A673 (cell line): ENCODE data around the gene PEAR1.

Source experiments
- EZH2 ChIP-seq: fragments of 200-600 bp; sonication (generic); IDR thresholded peaks from 2 replicates; pipeline ENCODE4 v1.6.1; 2017; ENCODE audit warnings: borderline replicate concordance, low read depth, mild to moderate bottlenecking, mixed read lengths, antibody characterized with exemption, low read length; ENCODE audit not compliant: poor library complexity, severe bottlenecking
- TF ChIP-seq, protein P1 (sequence below): fragments of 300-800, 200-600 bp; sonication (generic); conservative IDR thresholded peaks from 2 replicates; pipeline ENCODE4 v1.5.1; 2017; ENCODE audit warnings: low read depth, mild to moderate bottlenecking, antibody characterized with exemption, low read length, moderate library complexity, mixed read lengths

DNA sequence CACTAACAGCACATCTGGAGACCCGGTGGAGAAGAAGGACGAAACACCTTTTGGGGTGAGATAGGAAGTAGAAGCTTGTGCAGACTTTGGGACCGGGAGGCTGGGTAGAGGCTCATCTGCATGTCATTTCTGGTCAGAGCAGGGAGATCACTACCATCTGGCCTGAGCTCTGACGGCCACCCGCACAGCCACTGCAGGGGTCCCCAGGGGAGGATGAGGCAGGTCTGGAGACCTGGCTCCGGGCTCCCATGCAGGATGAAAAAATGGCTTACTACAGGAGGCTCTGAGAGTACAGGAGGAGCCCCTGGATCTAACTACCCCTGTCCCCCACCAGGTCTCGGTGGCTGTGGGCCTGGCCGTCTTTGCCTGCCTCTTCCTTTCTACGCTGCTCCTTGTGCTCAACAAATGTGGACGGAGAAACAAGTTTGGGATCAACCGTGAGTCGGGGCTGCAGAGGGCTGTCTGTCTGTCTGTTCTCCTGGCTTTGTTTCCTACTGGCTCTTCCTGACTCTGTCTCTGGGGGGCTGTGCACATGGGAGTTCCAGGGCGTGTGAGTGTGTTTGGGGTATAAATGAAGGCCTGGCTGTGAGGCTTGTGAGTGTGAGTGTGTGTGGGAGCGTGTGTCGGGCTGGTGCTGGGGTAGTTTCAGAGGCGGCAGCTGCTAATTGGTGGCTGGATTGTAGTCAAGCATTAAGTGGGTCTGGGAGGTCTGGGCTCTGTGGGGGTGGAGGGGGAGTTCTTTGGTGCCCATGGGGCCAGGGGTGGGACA lies 18.8 kb upstream of the PEAR1 start:
- TF ChIP-seq, protein P1, sequence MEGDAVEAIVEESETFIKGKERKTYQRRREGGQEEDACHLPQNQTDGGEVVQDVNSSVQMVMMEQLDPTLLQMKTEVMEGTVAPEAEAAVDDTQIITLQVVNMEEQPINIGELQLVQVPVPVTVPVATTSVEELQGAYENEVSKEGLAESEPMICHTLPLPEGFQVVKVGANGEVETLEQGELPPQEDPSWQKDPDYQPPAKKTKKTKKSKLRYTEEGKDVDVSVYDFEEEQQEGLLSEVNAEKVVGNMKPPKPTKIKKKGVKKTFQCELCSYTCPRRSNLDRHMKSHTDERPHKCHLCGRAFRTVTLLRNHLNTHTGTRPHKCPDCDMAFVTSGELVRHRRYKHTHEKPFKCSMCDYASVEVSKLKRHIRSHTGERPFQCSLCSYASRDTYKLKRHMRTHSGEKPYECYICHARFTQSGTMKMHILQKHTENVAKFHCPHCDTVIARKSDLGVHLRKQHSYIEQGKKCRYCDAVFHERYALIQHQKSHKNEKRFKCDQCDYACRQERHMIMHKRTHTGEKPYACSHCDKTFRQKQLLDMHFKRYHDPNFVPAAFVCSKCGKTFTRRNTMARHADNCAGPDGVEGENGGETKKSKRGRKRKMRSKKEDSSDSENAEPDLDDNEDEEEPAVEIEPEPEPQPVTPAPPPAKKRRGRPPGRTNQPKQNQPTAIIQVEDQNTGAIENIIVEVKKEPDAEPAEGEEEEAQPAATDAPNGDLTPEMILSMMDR, result no peak
- TF ChIP-seq EZH2, result no peak
